Hippocampal formation (tissue), 2 donors: ENCODE measurements around the gene RSPO4.
"Not testable (repeated sequence)": the region's sequence is repeated elsewhere in the genome, so short reads cannot be mapped to it uniquely, and the experiment has no call there.

Source experiments
- DNase-seq, 2 donors: peaks; one replicate each; lab custom pipeline; 2025; lab: John Stamatoyannopoulos, UW

RSPO4 gene

DNA sequence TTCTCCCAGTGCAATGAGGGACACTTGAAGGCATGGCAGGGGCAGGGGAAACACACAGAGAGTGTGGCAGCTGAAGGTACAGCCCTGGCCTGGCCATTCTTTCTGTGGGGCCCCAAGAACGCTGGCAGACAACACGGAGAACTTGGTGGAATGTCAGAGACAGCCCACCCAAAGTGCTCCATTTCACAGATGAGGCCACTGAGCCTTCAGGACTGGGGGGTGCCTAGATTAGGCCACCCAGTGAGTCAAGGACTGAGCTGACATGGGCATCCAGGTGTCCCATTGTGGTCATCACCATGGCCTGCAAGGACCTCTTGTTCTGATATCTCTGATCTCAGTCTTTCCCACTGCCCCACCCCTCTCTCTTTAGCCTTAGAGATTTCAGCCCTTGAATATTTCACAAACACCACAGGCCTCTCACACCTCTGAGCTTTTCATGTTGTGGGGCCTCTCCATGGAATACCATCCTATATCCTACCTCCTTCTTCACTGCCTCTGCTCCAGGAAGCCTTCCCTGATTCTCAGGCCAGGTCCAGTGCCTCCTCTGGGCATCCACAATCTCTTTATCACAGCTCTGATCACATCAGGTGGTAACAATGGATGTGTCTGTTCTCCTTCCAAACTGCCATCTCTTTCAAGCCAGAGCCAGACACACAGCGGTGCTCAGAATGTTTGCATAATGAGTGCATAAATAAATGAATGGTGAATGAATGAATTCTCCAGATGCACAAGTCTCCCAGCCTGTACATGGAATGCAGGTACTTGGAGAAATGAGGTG lies 2.0 kb upstream of the RSPO4 start:
- DNase-seq, result no peak

GRCh38 chr20:1002682-1003561 lies 811 bp upstream of the RSPO4 start:
- DNase-seq, result no peak

- no peak for DNase-seq
Observed at GRCh38 chr20:1001116-1001515, 995 bp downstream of the RSPO4 start.

DNA sequence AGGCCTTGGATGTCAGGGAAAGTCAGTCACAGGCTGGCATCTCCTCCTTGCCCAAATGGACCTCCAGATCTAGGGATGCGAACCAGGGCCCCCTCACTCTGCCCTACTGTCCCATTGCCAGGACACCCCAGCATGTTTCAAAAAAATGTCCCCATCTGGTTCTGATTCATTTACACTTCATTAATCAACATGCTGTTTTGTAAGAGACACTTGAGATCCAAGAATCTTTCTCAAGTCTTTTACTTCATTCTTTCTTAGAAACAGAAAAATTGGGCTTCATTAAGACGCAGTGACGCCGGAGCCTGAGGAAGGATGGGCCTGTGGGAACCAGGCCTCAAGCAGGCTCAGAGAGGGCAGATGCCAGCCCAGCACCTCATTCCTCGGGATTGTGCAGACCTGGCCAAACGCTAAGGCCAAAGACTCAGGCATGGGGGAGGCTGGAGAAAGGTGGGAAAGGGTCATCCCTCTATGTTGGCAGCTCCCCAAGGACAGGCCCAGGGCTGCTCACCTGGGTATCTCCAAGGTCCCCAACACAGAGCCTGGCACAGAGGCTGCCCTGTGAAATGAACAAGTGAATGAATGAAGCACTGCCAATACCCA lies 3.8 kb downstream of the RSPO4 start:
- no peak for DNase-seq

- DNase-seq, result no peak
Observed at GRCh38 chr20:997486-997885, 4.6 kb downstream of the RSPO4 start.

DNA sequence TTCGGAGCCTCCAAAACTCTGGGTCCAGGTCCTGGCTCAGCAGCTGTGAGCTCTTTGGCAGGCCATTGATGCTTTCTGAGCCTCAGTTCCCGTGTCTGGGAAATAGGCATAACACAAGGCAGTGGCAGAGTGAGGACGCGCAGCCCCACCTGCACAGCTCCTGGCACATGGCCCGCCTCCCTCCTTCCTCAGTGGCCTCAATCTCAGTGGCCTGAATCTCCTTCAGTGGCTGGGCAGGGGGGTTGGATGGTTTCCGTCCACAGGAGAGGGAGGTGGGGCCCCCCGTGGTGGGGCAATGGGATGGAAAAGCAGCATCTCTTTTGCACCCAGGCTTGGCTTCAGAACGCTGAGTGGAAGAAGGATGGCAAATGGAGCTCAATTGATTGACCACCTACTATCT lies 5.1 kb downstream of the RSPO4 start:
- no peak for DNase-seq

GRCh38 chr20:995170-995569 lies 6.9 kb downstream of the RSPO4 start:
- no peak for DNase-seq

GRCh38 chr20:992801-993535 lies 9.1 kb downstream of the RSPO4 start:
- no peak for DNase-seq

- DNase-seq, result no peak
Observed at GRCh38 chr20:991850-992249, 10.3 kb downstream of the RSPO4 start.

DNA sequence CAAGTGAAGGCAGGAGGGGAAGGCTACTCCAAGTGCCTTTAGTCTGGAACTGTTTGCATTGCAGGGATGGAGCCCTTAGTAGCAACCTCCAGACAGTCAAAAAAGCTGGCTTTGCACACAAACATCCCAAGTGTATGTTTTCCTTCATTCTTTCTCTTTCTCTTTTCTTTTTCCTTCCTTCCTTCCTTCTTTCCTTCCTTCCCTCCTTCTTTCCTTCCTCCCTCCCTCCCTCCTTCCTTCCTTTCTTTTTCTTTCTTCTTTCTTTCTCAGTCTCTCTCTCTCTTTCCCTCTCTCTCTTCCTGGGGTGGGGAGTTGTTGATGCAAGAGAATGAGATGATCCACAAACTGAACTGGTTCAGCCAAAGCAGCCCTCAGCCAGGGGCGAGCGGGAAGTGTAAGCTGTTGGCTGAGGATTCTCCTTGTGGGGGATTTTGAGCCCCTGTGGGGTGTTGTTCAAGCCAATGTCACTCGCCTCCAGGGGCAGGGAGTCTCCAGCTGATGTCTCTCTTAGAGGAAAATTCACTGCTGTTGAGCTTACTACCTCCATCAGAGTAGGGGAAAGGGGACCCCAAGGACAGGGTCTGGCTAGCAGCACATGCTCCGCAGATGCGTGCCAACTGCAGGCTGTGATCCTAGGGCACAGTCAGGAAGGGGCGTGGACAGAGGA lies 11.7 kb downstream of the RSPO4 start:
- no peak for DNase-seq

GRCh38 chr20:988272-988671 lies 13.8 kb downstream of the RSPO4 start:
- DNase-seq, result no peak

GRCh38 chr20:987677-988076 lies 14.4 kb downstream of the RSPO4 start:
- DNase-seq, result no peak

DNA sequence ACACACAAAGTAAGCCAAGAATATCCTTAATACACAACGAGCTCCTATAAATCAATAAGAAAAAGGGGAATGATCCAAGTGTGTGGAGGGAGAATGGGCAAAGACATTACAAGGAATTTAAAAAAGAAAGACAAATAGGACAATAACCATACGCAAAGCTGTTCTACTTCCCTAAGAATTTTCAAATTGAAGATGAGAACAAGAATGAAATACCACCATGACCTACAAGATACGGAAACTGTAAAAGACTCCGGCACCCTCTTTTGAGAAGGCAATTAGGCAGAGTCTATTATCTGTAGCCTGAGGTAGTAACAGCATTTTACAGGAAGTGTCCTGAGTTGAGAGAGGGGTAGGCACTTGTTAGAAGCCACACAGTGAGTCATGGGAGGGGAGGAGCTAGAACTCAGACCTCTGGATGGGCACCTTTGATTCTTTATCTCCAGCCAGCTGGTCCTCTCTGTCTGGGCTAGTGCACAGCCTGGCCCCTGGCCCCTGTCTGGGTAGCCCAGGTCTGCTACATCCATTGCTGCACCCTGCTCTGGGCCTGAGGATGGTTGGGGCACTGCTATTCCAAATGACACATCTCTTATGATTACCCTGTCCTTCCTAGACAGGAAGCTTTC lies 15.3 kb downstream of the RSPO4 start:
- DNase-seq, result no peak

DNA sequence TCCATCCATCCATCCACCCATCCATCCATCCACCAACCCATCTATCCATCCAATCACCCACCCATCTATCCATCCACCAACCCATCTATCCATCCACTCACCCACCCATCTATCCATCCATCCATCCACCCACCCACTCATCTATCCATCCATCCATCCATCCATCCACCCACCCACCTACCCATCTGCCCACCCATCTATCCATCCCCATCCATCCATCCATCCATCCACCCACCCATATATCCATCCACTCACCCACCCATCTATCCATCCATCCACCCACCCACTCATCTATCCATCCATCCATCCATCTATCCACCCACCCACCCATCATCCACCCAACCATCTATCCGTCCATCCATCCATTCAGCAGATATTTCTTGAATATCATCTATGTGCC lies 17.1 kb downstream of the RSPO4 start:
- not testable (repeated sequence) for DNase-seq

GRCh38 chr20:982754-983153 lies 19.4 kb downstream of the RSPO4 start:
- no peak for DNase-seq

DNA sequence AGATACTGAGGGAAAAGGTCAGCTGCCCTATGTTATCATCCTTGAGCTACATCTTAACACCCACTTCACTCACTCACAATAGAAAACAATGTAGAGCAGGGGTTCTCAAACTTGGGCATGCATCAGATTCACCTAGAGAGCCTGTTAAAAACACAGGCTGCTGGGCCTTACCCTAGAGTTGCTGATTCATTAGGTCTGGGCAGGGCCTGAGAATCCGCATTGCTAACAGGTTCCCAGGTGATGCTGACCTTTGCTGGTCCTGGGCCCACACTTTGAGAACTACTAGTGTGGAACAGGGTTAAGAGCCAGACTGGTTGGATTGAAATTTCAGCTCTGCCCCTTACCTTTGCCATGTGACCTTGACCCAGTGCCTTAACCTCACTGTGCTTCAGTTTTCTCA lies 25.1 kb downstream of the RSPO4 start:
- DNase-seq, result no peak

DNA sequence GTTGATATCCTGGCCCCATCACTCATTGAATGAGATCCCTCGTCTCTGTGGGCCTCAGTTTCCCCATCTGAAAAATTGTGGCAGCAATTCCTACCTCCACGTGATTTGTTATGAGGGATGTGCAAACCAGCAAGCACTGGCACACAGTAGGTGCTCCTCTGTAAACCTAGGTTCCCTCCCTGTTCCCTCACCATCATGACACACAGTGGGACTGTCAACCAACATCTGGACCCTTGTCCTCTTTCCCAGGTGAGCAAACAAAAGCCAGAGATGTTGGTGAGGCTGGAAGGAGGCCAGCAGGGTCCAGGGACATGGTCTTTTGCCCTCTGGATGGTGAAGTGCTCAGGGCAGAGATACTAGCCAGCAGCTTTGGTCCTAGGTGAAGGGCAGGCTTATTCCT lies 26.1 kb downstream of the RSPO4 start:
- no peak for DNase-seq

DNA sequence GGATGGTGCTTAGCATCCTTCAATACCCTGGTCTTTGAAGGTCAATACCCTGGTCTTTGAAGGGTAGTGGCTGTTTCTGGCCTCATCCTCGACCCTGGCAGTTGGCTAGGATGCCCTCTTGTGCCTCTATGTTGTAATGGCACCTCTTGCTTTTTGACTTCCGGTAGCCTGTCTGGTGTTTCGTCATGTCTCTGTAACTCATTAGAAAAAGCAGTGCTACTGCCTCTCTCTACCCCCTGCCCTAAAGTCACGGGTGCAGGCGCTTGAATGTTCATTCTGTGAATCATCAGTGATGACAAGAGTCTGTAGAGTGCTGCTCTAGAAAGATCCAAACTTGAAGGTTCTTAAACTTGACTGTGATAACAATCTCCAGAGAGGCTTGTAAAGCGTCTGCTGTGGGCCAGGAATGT lies 28.3 kb downstream of the RSPO4 start:
- DNase-seq, result no peak

GRCh38 chr20:972256-972655 lies 29.9 kb downstream of the RSPO4 start:
- no peak for DNase-seq

GRCh38 chr20:971346-971745 lies 30.8 kb downstream of the RSPO4 start:
- DNase-seq, result no peak

DNA sequence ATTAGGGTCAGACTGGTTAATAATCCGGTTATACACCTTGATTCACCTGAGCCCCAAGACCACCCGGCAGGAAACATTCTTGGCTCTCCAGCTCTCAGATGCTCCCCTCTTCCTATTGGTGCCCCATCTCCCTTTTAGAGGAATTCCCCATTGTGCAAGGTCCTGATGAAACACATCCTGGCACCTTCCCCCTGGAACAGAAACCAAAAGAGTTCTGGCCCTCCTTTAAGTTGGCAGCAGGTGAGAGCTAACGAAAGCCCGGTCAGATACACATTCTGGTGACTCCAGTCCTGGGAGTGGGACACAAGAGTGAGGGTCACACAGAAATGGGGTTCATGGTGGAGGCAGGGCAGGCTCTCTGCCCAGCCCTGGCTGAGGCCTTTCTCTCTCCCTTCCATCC lies 32.2 kb downstream of the RSPO4 start:
- no peak for DNase-seq
